WTC11 (cell line): Measurements from ENCODE around the gene MEX3B. TPM values are rescaled to one million over a fixed set of nuclear protein-coding genes. Genes with fewer than 3 reads are reported as not detected.

Experiments
- ARID4B ChIP-seq: sonication (generic); formaldehyde crosslinking; IDR thresholded peaks from 2 replicates; pipeline ENCODE4 v1.8.0; 2023; ENCODE audit warnings: missing genetic modification reagents, mild to moderate bottlenecking, borderline replicate concordance
- ATF1 ChIP-seq: sonication (generic); formaldehyde crosslinking; IDR thresholded peaks from 2 replicates; pipeline ENCODE4 v1.8.1; 2023; ENCODE audit warnings: mild to moderate bottlenecking, moderate library complexity, missing genetic modification reagents
- CREB1 ChIP-seq: sonication (generic); formaldehyde crosslinking; IDR thresholded peaks from 2 replicates; pipeline ENCODE4 v1.8.0; 2023; ENCODE audit warnings: mild to moderate bottlenecking, missing genetic modification reagents
- CTCF ChIP-seq: fragments of 200-600 bp; IDR thresholded peaks from 2 replicates; pipeline ENCODE4 v1.8.0; 2022; ENCODE audit warnings: antibody characterized with exemption
- E2F4 ChIP-seq: sonication (generic); formaldehyde crosslinking; IDR thresholded peaks from 2 replicates; pipeline ENCODE4 v1.8.1; 2022; ENCODE audit warnings: low read depth, mild to moderate bottlenecking, moderate library complexity, missing genetic modification reagents, borderline replicate concordance
- E2F5 ChIP-seq: sonication (generic); formaldehyde crosslinking; IDR thresholded peaks from 2 replicates; pipeline ENCODE4 v1.8.1; 2022; ENCODE audit warnings: mild to moderate bottlenecking, moderate library complexity, missing genetic modification reagents
- EMX1 ChIP-seq: fragments of 250-450 bp; sonication (Bioruptor Pico); IDR thresholded peaks from 2 replicates; pipeline ENCODE4 v1.8.0; 2021; ENCODE audit warnings: mild to moderate bottlenecking
- IRF2 ChIP-seq: sonication (generic); formaldehyde crosslinking; IDR thresholded peaks from 2 replicates; pipeline ENCODE4 v1.8.0; 2022; ENCODE audit warnings: low read depth, missing genetic modification reagents, borderline replicate concordance
- JAZF1 ChIP-seq: fragments of 250-450 bp; sonication (Bioruptor Pico); IDR thresholded peaks from 2 replicates; pipeline ENCODE4 v1.9.0; 2021; ENCODE audit warnings: moderate library complexity, mild to moderate bottlenecking, inconsistent platforms
- MAX ChIP-seq: sonication (generic); formaldehyde crosslinking; IDR thresholded peaks from 2 replicates; pipeline ENCODE4 v1.8.0; 2022; ENCODE audit warnings: mild to moderate bottlenecking, missing genetic modification reagents
- MLX ChIP-seq: sonication (generic); formaldehyde crosslinking; IDR thresholded peaks from 2 replicates; pipeline ENCODE4 v1.8.1; 2023; ENCODE audit warnings: mild to moderate bottlenecking, missing genetic modification reagents, moderate library complexity
- SMAD3 ChIP-seq: sonication (generic); formaldehyde crosslinking; IDR thresholded peaks from 2 replicates; pipeline ENCODE4 v1.8.0; 2022; ENCODE audit warnings: missing genetic modification reagents, mild to moderate bottlenecking, borderline replicate concordance
- TEAD4 ChIP-seq: sonication (generic); formaldehyde crosslinking; IDR thresholded peaks from 2 replicates; pipeline ENCODE4 v1.8.0; 2022; ENCODE audit warnings: mild to moderate bottlenecking, missing genetic modification reagents
- ZNF263 ChIP-seq: sonication (generic); formaldehyde crosslinking; IDR thresholded peaks from 2 replicates; pipeline ENCODE4 v1.8.1; 2022; ENCODE audit warnings: low read depth, mild to moderate bottlenecking, moderate library complexity, missing genetic modification reagents
- ZNF281 ChIP-seq: sonication (generic); formaldehyde crosslinking; IDR thresholded peaks from 2 replicates; pipeline ENCODE4 v1.8.0; 2023; ENCODE audit warnings: mild to moderate bottlenecking, missing genetic modification reagents
- ZSCAN18 ChIP-seq: fragments of 250-450 bp; sonication (Bioruptor Pico); IDR thresholded peaks from 2 replicates; pipeline ENCODE4 v2.1.2; 2022; ENCODE audit warnings: mild to moderate bottlenecking, moderate library complexity
- total RNA-seq: library from RNA; stranded (reverse); gene quantifications from 3 replicates; pipeline ENCODE4 v1.2.3, GENCODE V29; 2021

Gene MEX3B
- total RNA-seq, 1 experiment from 2014 or later: 8.8 TPM

- no peak for TF ChIP-seq EMX1 (CRISPR knock-in tag)
- no peak for TF ChIP-seq MLX
- TF ChIP-seq ZNF281: no peak
- 0 out of 2 replicates have a peak, but pooled peaks have one; percentile 60 for TF ChIP-seq TEAD4 (CRISPR knock-in tag)
- no peak for TF ChIP-seq E2F4 (CRISPR knock-in tag)
- TF ChIP-seq JAZF1 (CRISPR knock-in tag): no peak
- peak; percentile 11; the same call in 1 of the 2 replicates for TF ChIP-seq CTCF
- peak; percentile 94 for TF ChIP-seq MAX
- peak; percentile 37; the same call in 1 of the 2 replicates for TF ChIP-seq E2F5 (CRISPR knock-in tag)
- no peak for TF ChIP-seq ZSCAN18 (CRISPR knock-in tag)
- TF ChIP-seq ATF1 (CRISPR knock-in tag): no peak
- TF ChIP-seq ARID4B (CRISPR knock-in tag): peak; percentile 93; the same call in 1 of the 2 replicates
- peak; percentile 62; the same call in 1 of the 2 replicates for TF ChIP-seq SMAD3 (CRISPR knock-in tag)
- TF ChIP-seq CREB1: no peak
- no peak for TF ChIP-seq ZNF263 (CRISPR knock-in tag)
- TF ChIP-seq IRF2 (CRISPR knock-in tag): no peak
These were observed 1.9 kb upstream of the MEX3B start (continued) for GRCh38 chr15:82047453-82048400.
